A549 (cell line): ENCODE results near the gene RNF126.
"Not testable (repeated sequence)": the region's sequence is repeated elsewhere in the genome, so short reads cannot be mapped to it uniquely, and the experiment has no call there.

Experiments
- CHD2 ChIP-seq: fragments of 150-350 bp; IDR thresholded peaks from 2 replicates; pipeline ENCODE4 v1.6.1; 2014; ENCODE audit warnings: low read length; ENCODE audit not compliant: partially characterized antibody
- CHD4 ChIP-seq: fragments of 200-600 bp; sonication (generic); IDR thresholded peaks from 2 replicates; pipeline ENCODE4 v1.6.1; 2016; ENCODE audit warnings: antibody characterized with exemption, mild to moderate bottlenecking, borderline replicate concordance
- CTCF ChIP-seq: fragments of >200 bp; sonication (Bioruptor Twin); formaldehyde crosslinking; IDR thresholded peaks from 3 replicates; pipeline ENCODE4 v1.5.1; 2016
- EP300 ChIP-seq, 2 experiments: fragments of >200 bp; sonication (Bioruptor Twin); formaldehyde crosslinking; IDR thresholded peaks; 2 replicates in 1 of 2; 3 replicates in 1 of 2; pipeline ENCODE4 v1.6.1; 2016 to 2017
- HDAC2 ChIP-seq: fragments of 200-600 bp; sonication (generic); IDR thresholded peaks from 2 replicates; pipeline ENCODE4 v1.6.1; 2016
- MAX ChIP-seq: IDR thresholded peaks from 2 replicates; pipeline ENCODE4 v1.6.1; 2012
- MYC ChIP-seq: IDR thresholded peaks from 2 replicates; pipeline ENCODE4 v1.6.1; 2012; ENCODE audit warnings: mild to moderate bottlenecking, inconsistent platforms, low read length, improper control_type of control experiment, borderline replicate concordance
- NR3C1 ChIP-seq: fragments of >200 bp; sonication (Bioruptor Twin); formaldehyde crosslinking; IDR thresholded peaks from 3 replicates; pipeline ENCODE4 v1.6.1; 2017
- PHF8 ChIP-seq: fragments of 200-600 bp; sonication (generic); IDR thresholded peaks from 2 replicates; pipeline ENCODE4 v1.6.1; 2016; ENCODE audit warnings: low read depth, mild to moderate bottlenecking, antibody characterized with exemption, moderate library complexity, borderline replicate concordance
- POLR2A ChIP-seq: IDR thresholded peaks from 2 replicates; pipeline ENCODE4 v1.6.1; 2012; ENCODE audit warnings: mild to moderate bottlenecking, low read length
- POLR2AphosphoS2 ChIP-seq: conservative IDR thresholded peaks from 2 replicates; pipeline ENCODE4 v1.6.1; 2012; ENCODE audit warnings: low read length, improper control_type of control experiment, inconsistent platforms
- ZFP36 ChIP-seq: fragments of 450-650 bp; IDR thresholded peaks from 2 replicates; pipeline ENCODE4 v1.6.1; 2014; ENCODE audit warnings: borderline replicate concordance; ENCODE audit not compliant: partially characterized antibody

- TF ChIP-seq CTCF; CHD4; MAX; NR3C1; MYC; POLR2A; PHF8; HDAC2; ZFP36; EP300 (IDR thresholded peaks at IDR 0.05); CHD2; POLR2AphosphoS2: not testable (repeated sequence)
Observed at GRCh38 chr19:666985-667573, 4.1 kb upstream of the RNF126 start.
